IMR-90 (cell line): ENCODE measurements around the gene UTP4. TPM values are rescaled to one million over a fixed set of nuclear protein-coding genes. Genes with fewer than 3 reads are reported as not detected.
A peak's percentile ranks its signal among the peaks of the same experiment; 100 is the strongest.

Experiments used
- ATAC-seq: fragments of 200-7000 bp; cut with Tn5 transposase; 2 replicates; pipeline ENCODE4 v1.9.1; 2020; ENCODE audit warnings: low read depth, mild to moderate bottlenecking, moderate library complexity
- BruUV-seq: library from RNA; stranded (reverse); fragments of 400-500 nt; replicated peaks from 2 replicates; lab custom pipeline; 2021; lab: Mats Ljungman, UMichigan
- CTCF ChIA-PET: fragments of 300-600 bp; formaldehyde crosslinking; extraction: SDS; loops from one replicate; lab custom pipeline; 2021; ENCODE audit warnings: antibody characterized with exemption; lab: Yijun Ruan, JAX
- POLR2A ChIA-PET: fragments of 300-600 bp; sonication (Branson Sonifier 250); formaldehyde crosslinking; loops from one replicate; lab custom pipeline; 2022; ENCODE audit warnings: antibody characterized with exemption; ENCODE audit not compliant: unreplicated experiment; lab: Charles Lee
- DNase-seq: peaks from one replicate; pipeline ENCODE4 v3.0.0; 2013
- H2AFZ ChIP-seq: replicated peaks from 2 replicates; pipeline ENCODE3; 2013; ENCODE audit warnings: low read length, mild to moderate bottlenecking; ENCODE audit not compliant: poor library complexity
- H2AK5ac ChIP-seq: 2 replicates; pipeline ENCODE4 v1.6.1; 2013; ENCODE audit warnings: low read depth, low read length, inconsistent platforms
- H2AK9ac ChIP-seq: replicated peaks from 2 replicates; pipeline ENCODE3; 2013; ENCODE audit warnings: mild to moderate bottlenecking, low read depth, low read length, moderate library complexity; ENCODE audit not compliant: poor library complexity
- H2BK120ac ChIP-seq: 2 replicates; pipeline ENCODE4 v1.6.1; 2013; ENCODE audit warnings: low read depth, low read length, inconsistent platforms
- H2BK15ac ChIP-seq: 3 replicates; pipeline ENCODE4 v1.6.1; 2013; ENCODE audit warnings: low read depth, low read length, inconsistent platforms
- H2BK20ac ChIP-seq: 2 replicates; pipeline ENCODE4 v1.6.1; 2013; ENCODE audit warnings: low read depth, mild to moderate bottlenecking, inconsistent platforms, low read length, moderate library complexity
- H2BK5ac ChIP-seq: 2 replicates; pipeline ENCODE4 v1.6.1; 2013; ENCODE audit warnings: mild to moderate bottlenecking, low read depth, low read length, inconsistent platforms; ENCODE audit not compliant: poor library complexity, severe bottlenecking
- H3K14ac ChIP-seq: replicated peaks from 2 replicates; pipeline ENCODE4 v1.6.1; 2013; ENCODE audit warnings: low read depth, low read length, inconsistent platforms
- H3K18ac ChIP-seq: 2 replicates; pipeline ENCODE4 v1.6.1; 2013; ENCODE audit warnings: low read depth, low read length, control low read depth
- H3K23ac ChIP-seq: 2 replicates; pipeline ENCODE4 v1.6.1; 2013; ENCODE audit warnings: low read depth, low read length, inconsistent platforms
- H3K27ac ChIP-seq: 2 replicates; pipeline ENCODE4 v1.5.1; 2013; ENCODE audit warnings: mild to moderate bottlenecking, control low read depth, low read length; ENCODE audit not compliant: insufficient read depth
- H3K27me3 ChIP-seq: 2 replicates; pipeline ENCODE4 v1.6.1; 2013; ENCODE audit warnings: low read length; ENCODE audit not compliant: control insufficient read depth, insufficient read depth
- H3K36me3 ChIP-seq: 2 replicates; pipeline ENCODE4 v1.6.1; 2013; ENCODE audit warnings: low read length, mixed read lengths; ENCODE audit not compliant: control insufficient read depth, insufficient read depth
- H3K4ac ChIP-seq: 2 replicates; pipeline ENCODE4 v1.6.1; 2013; ENCODE audit warnings: low read depth, low read length, inconsistent platforms
- H3K4me1 ChIP-seq: 2 replicates; pipeline ENCODE4 v1.6.1; 2013; ENCODE audit warnings: low read length, mixed read lengths; ENCODE audit not compliant: control insufficient read depth, insufficient read depth
- H3K4me2 ChIP-seq: 2 replicates; pipeline ENCODE4 v1.6.1; 2013; ENCODE audit warnings: low read depth, mild to moderate bottlenecking, control low read depth, low read length, moderate library complexity
- H3K4me3 ChIP-seq: 2 replicates; pipeline ENCODE4 v1.5.1; 2013; ENCODE audit warnings: low read depth, mild to moderate bottlenecking, control low read depth, low read length, moderate library complexity; ENCODE audit not compliant: insufficient read depth
- H3K56ac ChIP-seq: 2 replicates; pipeline ENCODE4 v1.6.1; 2013; ENCODE audit warnings: low read length, inconsistent platforms; ENCODE audit not compliant: insufficient read depth; ENCODE audit errors: extremely low read depth
- H3K79me1 ChIP-seq, 2 experiments: 2 replicates each; pipeline ENCODE4 v1.6.1; 2013; ENCODE audit warnings: low read length in 2 of 2, inconsistent platforms in 1 of 2, low read depth in 1 of 2
- H3K9ac ChIP-seq: 2 replicates; pipeline ENCODE4 v1.6.1; 2013; ENCODE audit warnings: low read depth, low read length, control low read depth
- H3K9me1 ChIP-seq: 2 replicates; pipeline ENCODE4 v1.6.1; 2013; ENCODE audit warnings: low read length, inconsistent platforms; ENCODE audit not compliant: insufficient read depth
- H3K9me3 ChIP-seq: 2 replicates; pipeline ENCODE4 v1.6.1; 2013; ENCODE audit warnings: low read length; ENCODE audit not compliant: control insufficient read depth, insufficient read depth
- H4K20me1 ChIP-seq: 2 replicates; pipeline ENCODE4 v1.6.1; 2013; ENCODE audit warnings: low read length, inconsistent platforms; ENCODE audit not compliant: insufficient read depth
- H4K5ac ChIP-seq: 2 replicates; pipeline ENCODE4 v1.6.1; 2013; ENCODE audit warnings: mild to moderate bottlenecking, low read depth, low read length, control low read depth
- H4K8ac ChIP-seq, 2 experiments: 2 replicates each; pipeline ENCODE4 v1.6.1; 2013; ENCODE audit warnings: low read depth in 2 of 2, low read length in 2 of 2, control low read depth in 1 of 2, inconsistent platforms in 1 of 2
- H4K91ac ChIP-seq: 2 replicates; pipeline ENCODE4 v1.6.1; 2013; ENCODE audit warnings: low read depth, low read length, inconsistent platforms; ENCODE audit not compliant: insufficient read depth
- BHLHE40 ChIP-seq: fragments of 150-350 bp; IDR thresholded peaks from 2 replicates; pipeline ENCODE4 v1.6.1; 2016; ENCODE audit warnings: mild to moderate bottlenecking, low read depth, low read length
- CEBPB ChIP-seq: IDR thresholded peaks from 2 replicates; pipeline ENCODE4 v1.6.1; 2012; ENCODE audit warnings: low read depth, low read length, improper control_type of control experiment
- CHD1 ChIP-seq: IDR thresholded peaks from 2 replicates; pipeline ENCODE4 v1.6.1; 2012; ENCODE audit warnings: low read depth, low read length, improper control_type of control experiment
- CTCF ChIP-seq: conservative IDR thresholded peaks from 2 replicates; pipeline ENCODE4 v1.5.1; 2012; ENCODE audit warnings: mild to moderate bottlenecking, low read depth, low read length, improper control_type of control experiment
- ELK1 ChIP-seq: fragments of 150-350 bp; IDR thresholded peaks from 2 replicates; pipeline ENCODE4 v1.6.1; 2016; ENCODE audit warnings: low read depth, mild to moderate bottlenecking, low read length, moderate library complexity, borderline replicate concordance
- FOS ChIP-seq: fragments of 150-350 bp; IDR thresholded peaks from 2 replicates; pipeline ENCODE4 v1.6.1; 2016; ENCODE audit warnings: low read depth, low read length
- MAFK ChIP-seq: IDR thresholded peaks from 2 replicates; pipeline ENCODE4 v1.6.1; 2012; ENCODE audit warnings: low read depth, low read length, improper control_type of control experiment
- MAZ ChIP-seq: IDR thresholded peaks from 2 replicates; pipeline ENCODE4 v1.6.1; 2012; ENCODE audit warnings: low read depth, mild to moderate bottlenecking, low read length, improper control_type of control experiment, moderate library complexity, borderline replicate concordance
- MXI1 ChIP-seq: IDR thresholded peaks from 2 replicates; pipeline ENCODE4 v1.6.1; 2012; ENCODE audit warnings: low read depth, mild to moderate bottlenecking, low read length, moderate library complexity, borderline replicate concordance
- NFE2L2 ChIP-seq: fragments of 150-350 bp; IDR thresholded peaks from 2 replicates; pipeline ENCODE4 v1.6.1; 2016; ENCODE audit warnings: low read depth, mild to moderate bottlenecking, low read length
- POLR2A ChIP-seq: IDR thresholded peaks from 2 replicates; pipeline ENCODE4 v1.6.1; 2012; ENCODE audit warnings: mild to moderate bottlenecking, low read depth, low read length
- RAD21 ChIP-seq: IDR thresholded peaks from 2 replicates; pipeline ENCODE4 v1.6.1; 2012; ENCODE audit warnings: low read length, improper control_type of control experiment
- RCOR1 ChIP-seq: IDR thresholded peaks from 2 replicates; pipeline ENCODE4 v1.6.1; 2012; ENCODE audit warnings: mild to moderate bottlenecking, low read length, improper control_type of control experiment; ENCODE audit not compliant: insufficient replicate concordance
- RFX5 ChIP-seq: IDR thresholded peaks from 2 replicates; pipeline ENCODE4 v1.8.0; 2012; ENCODE audit warnings: low read depth, mild to moderate bottlenecking, low read length, moderate library complexity
- SMC3 ChIP-seq: fragments of 150-350 bp; IDR thresholded peaks from 2 replicates; pipeline ENCODE4 v1.6.1; 2016; ENCODE audit warnings: low read depth, mild to moderate bottlenecking, antibody characterized with exemption, low read length, moderate library complexity
- USF2 ChIP-seq: fragments of 150-350 bp; IDR thresholded peaks from 2 replicates; pipeline ENCODE4 v1.6.1; 2017; ENCODE audit warnings: mild to moderate bottlenecking, antibody characterized with exemption, low read length, low read depth
- WGBS, 2 experiments: methylation state at CpG; one replicate each; pipeline versions ENCODE4 v1.1.5 to v1.1.7; 2013; ENCODE audit warnings: missing lambda C conversion rate in 2 of 2; ENCODE audit not compliant: insufficient read length in 1 of 2; ENCODE audit errors: extremely low coverage in 2 of 2; 5-methylcytosine and 5-hydroxymethylcytosine counted together
- dilution Hi-C: fragments of 300-500 bp; cut with HindIII; formaldehyde crosslinking; loops from one replicate; pipeline ENCODE4 v1.14.3; 2018; ENCODE audit warnings: low sequenced_read_pairs; ENCODE audit not compliant: unreplicated experiment
- in situ Hi-C: fragments of 300-500 bp; cut with MboI; formaldehyde crosslinking; loops from 3 replicates; pipeline ENCODE4 v1.14.3; 2019; ENCODE audit warnings: low sequenced_read_pairs, inconsistent platforms, mixed read lengths
- intact Hi-C: fragments of 100-400 bp; cut with micrococcal nuclease; formaldehyde crosslinking; loops from 2 replicates; pipeline ENCODE4 v1.10.0; 2022
- polyA plus RNA-seq, 3 experiments: library from polyadenylated mRNA; depleted of rRNA; stranded (reverse); fragments of >200 nt; gene quantifications; 2 replicates each; pipeline ENCODE4 v1.2.3, GENCODE V29; 2012; ENCODE audit warnings: low replicate concordance in 1 of 3
- total RNA-seq: library from RNA; depleted of rRNA; stranded (reverse); fragments of >200 nt; gene quantifications from 2 replicates; pipeline ENCODE4 v1.2.3, GENCODE V29; 2012

Gene UTP4
- total and polyA plus RNA-seq, 2 of the 4 experiments (the other 2 are of a cell fraction) = 32.1 to 61.8 TPM

GRCh38 chr16:69169607-69170352, 37.3 kb downstream of the UTP4 start:
- H2AK5ac ChIP-seq = no peak overlapping the region
- H3K9me3 ChIP-seq = no peaks in the 10 kb centered on the region
- H3K27ac ChIP-seq = no peak overlapping the region
- no peak overlapping the region for H3K14ac ChIP-seq
- H2BK5ac ChIP-seq = no peak overlapping the region
- ChIA-PET CTCF (no interaction called here), POLR2A (no interaction called here)
- no peak overlapping the region for H2AFZ ChIP-seq
- ATAC-seq (no peak), DNase-seq (no peak)
- no TSS peak for BruUV-seq
- no peak overlapping the region for H2AK9ac ChIP-seq
- peaks cover 26% of the 10 kb centered on the region for H3K36me3 ChIP-seq
- peaks cover 16% of the 10 kb centered on the region for H3K4me1 ChIP-seq
- H3K9me1 ChIP-seq = peaks cover 8% of the 10 kb centered on the region; the same call in 1 of the 2 replicates
- peak overlapping the region in 1 of 2 experiments; percentile 48; a peak in 2 of 4 replicates for H4K8ac ChIP-seq
- no peak overlapping the region for H3K9ac ChIP-seq
- peaks cover 13% of the 10 kb centered on the region for H4K20me1 ChIP-seq
- no peak overlapping the region for H3K56ac ChIP-seq
- no peak overlapping the region for H3K23ac ChIP-seq
- no peak overlapping the region for H3K4me3 ChIP-seq
- intact Hi-C loops (no loop called here), in situ Hi-C loops (no loop called here), dilution Hi-C loops (no loop called here)
- H2BK120ac ChIP-seq = no peak overlapping the region
- H3K27me3 ChIP-seq = no peaks in the 10 kb centered on the region
- no peak overlapping the region for H3K4ac ChIP-seq
- peaks cover 0 to 46% of the 10 kb centered on the region in 2 experiments; a peak in 3 of 4 replicates for H3K79me1 ChIP-seq
- no peak overlapping the region for H4K5ac ChIP-seq
- H2BK20ac ChIP-seq = no peak overlapping the region
- H2BK15ac ChIP-seq = no peak overlapping the region
- TF ChIP-seq USF2 (no peak), MXI1 (no peak), RFX5 (no peak), FOS (no peak), RCOR1 (no peak), SMC3 (no peak), POLR2A (no peak), MAFK (no peak), CEBPB (no peak), BHLHE40 (no peak), MAZ (no peak), RAD21 (no peak), CTCF (no peak), NFE2L2 (no peak), ELK1 (no peak), CHD1 (no peak)
- no peak overlapping the region for H3K18ac ChIP-seq
- H3K4me2 ChIP-seq = no peak overlapping the region
- no CpG with 5 or more reads among the region's 6 CpGs for WGBS, 2 experiments
- H4K91ac ChIP-seq = no peak overlapping the region
